Keratinocyte (primary cell): ENCODE results near the gene CTCF. TPM values are rescaled to one million over a fixed set of nuclear protein-coding genes. Genes with fewer than 3 reads are reported as not detected.

Experiments used
- DNase-seq: peaks from one replicate; pipeline ENCODE4 v3.0.0-alpha.2; 2011; ENCODE audit warnings: low read depth, missing footprints, low spot score
- FAIRE-seq: peaks from 2 replicates; lab custom pipeline; 2011; peaks lifted over from hg19 to GRCh38; lab: Jason Lieb, UNC
- H2AFZ ChIP-seq: 2 replicates; pipeline ENCODE4 v1.6.0; 2012; ENCODE audit warnings: low read length, control low read depth, inconsistent platforms; ENCODE audit not compliant: control insufficient read depth
- H3K27ac ChIP-seq: 2 replicates; pipeline ENCODE4 v1.5.1; 2011; ENCODE audit warnings: low read length; ENCODE audit not compliant: control insufficient read depth, insufficient read depth
- H3K27me3 ChIP-seq: 3 replicates; pipeline ENCODE4 v1.6.0; 2011; ENCODE audit warnings: low read length; ENCODE audit not compliant: control insufficient read depth, insufficient read depth; ENCODE audit errors: extremely low read depth
- H3K36me3 ChIP-seq, 2 experiments: 2 replicates in 1 of 2; 3 replicates in 1 of 2; pipeline ENCODE4 v1.5.1; 2011; ENCODE audit warnings: low read length in 2 of 2, mild to moderate bottlenecking in 1 of 2; ENCODE audit not compliant: control insufficient read depth in 2 of 2, insufficient read depth in 2 of 2; ENCODE audit errors: extremely low read depth in 1 of 2
- H3K4me1 ChIP-seq: 3 replicates; pipeline ENCODE4 v1.5.1; 2011; ENCODE audit warnings: low read length; ENCODE audit not compliant: control insufficient read depth, insufficient read depth; ENCODE audit errors: extremely low read depth
- H3K4me2 ChIP-seq: 3 replicates; pipeline ENCODE4 v1.6.0; 2011; ENCODE audit warnings: low read depth, low read length; ENCODE audit not compliant: control insufficient read depth, insufficient read depth; ENCODE audit errors: extremely low read depth
- H3K4me3 ChIP-seq, 3 experiments: fragments of 200-600 bp in 1 of 3; sonication (generic) in 1 of 3; 2 replicates in 2 of 3; 3 replicates in 1 of 3; pipeline ENCODE4 v1.5.1; 2011 to 2016; ENCODE audit warnings: low read length in 3 of 3, mild to moderate bottlenecking in 3 of 3, control low read depth in 2 of 3, inconsistent platforms in 1 of 3, low read depth in 1 of 3, mixed read lengths in 1 of 3, mixed run types in 1 of 3, moderate library complexity in 1 of 3; ENCODE audit not compliant: control insufficient read depth in 2 of 3, insufficient read depth in 2 of 3; ENCODE audit errors: extremely low read depth in 1 of 3
- H3K79me2 ChIP-seq: 2 replicates; pipeline ENCODE4 v1.6.0; 2012; ENCODE audit warnings: low read length; ENCODE audit not compliant: control insufficient read depth, insufficient read depth
- H3K9ac ChIP-seq: 3 replicates; pipeline ENCODE4 v1.6.0; 2011; ENCODE audit warnings: low read length; ENCODE audit not compliant: control insufficient read depth, insufficient read depth; ENCODE audit errors: extremely low read depth
- H3K9me1 ChIP-seq: 3 replicates; pipeline ENCODE4 v1.6.0; 2011; ENCODE audit warnings: low read length; ENCODE audit not compliant: control insufficient read depth, insufficient read depth; ENCODE audit errors: extremely low read depth
- H3K9me3 ChIP-seq: 2 replicates; pipeline ENCODE4 v1.5.1; 2012; ENCODE audit warnings: low read depth, low read length; ENCODE audit not compliant: control insufficient read depth
- H4K20me1 ChIP-seq: 3 replicates; pipeline ENCODE4 v1.6.0; 2011; ENCODE audit warnings: low read length; ENCODE audit not compliant: control insufficient read depth, insufficient read depth; ENCODE audit errors: extremely low read depth
- EZH2 ChIP-seq: IDR thresholded peaks from one replicate; pipeline ENCODE4 v1.6.1; 2012; ENCODE audit warnings: inconsistent platforms, mild to moderate bottlenecking, low read length, moderate library complexity
- dilution Hi-C: fragments of 300-500 bp; cut with MboI; formaldehyde crosslinking; loops from one replicate; pipeline ENCODE4 v1.7.0; 2020; ENCODE audit warnings: low sequenced_read_pairs; ENCODE audit not compliant: extremely low pct_ligation_motif_present
- polyA plus RNA-seq, 5 experiments: library from polyadenylated mRNA; depleted of rRNA in 3 of 5; stranded (reverse) in 3 of 5; stranded (forward) in 1 of 5; unstranded in 1 of 5; fragments of >200 nt; gene quantifications; 1 replicate in 1 of 5; 2 replicates in 3 of 5; 3 replicates in 1 of 5; pipeline versions ENCODE4 v1.2.1 to v1.2.3, GENCODE V29; 2011 to 2012; ENCODE audit warnings: missing spikeins in 2 of 5, low read depth in 1 of 5, low replicate concordance in 1 of 5
- TF ChIP-seq, protein P1 (sequence below), 3 experiments: IDR thresholded peaks in 1 of 3; conservative IDR thresholded peaks in 1 of 3; optimal IDR thresholded peaks in 1 of 3; 2 replicates in 2 of 3; 3 replicates in 1 of 3; pipeline versions ENCODE3 to v1.5.1; 2011; ENCODE audit warnings: low read length in 3 of 3, mild to moderate bottlenecking in 3 of 3, moderate library complexity in 2 of 3, control low read depth in 1 of 3, inconsistent platforms in 1 of 3; ENCODE audit not compliant: insufficient read depth in 2 of 3; ENCODE audit errors: extremely low read depth in 1 of 3

The CTCF gene
- polyA plus RNA-seq, 1 donor (not counting 4 experiments of a cell fraction or from before 2014, with no cell fraction given) = 21.4 TPM

DNA sequence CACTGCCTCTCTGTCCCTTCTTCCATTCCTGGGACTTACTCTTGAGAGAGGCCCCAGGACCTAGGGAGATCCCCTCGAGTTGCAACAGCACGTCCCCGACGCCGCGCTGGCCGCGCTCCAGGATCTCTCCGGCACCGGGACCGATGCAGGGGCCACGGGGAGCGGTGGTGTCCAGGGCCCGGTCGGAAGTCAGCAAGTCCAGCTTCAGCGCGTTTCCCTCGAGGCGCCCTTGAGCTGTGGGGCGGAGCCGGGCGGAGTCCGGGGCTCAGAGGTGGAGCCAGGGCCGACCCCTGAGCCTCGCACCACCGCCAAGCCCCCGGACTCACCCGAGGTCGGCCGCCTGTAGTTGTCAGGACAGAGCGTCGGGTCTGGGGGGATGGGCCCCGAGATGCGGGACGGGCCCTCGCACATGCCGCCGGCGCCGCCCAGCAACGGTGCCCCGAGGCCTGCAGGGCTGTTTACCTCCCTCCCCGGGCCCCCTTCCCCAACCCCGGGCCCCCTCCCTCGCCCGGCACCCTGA, 103.8 kb downstream of the CTCF start:
- DNase-seq (no peak), FAIRE-seq (no peak)
- H2AFZ ChIP-seq = peak overlapping the region; percentile 34
- H3K27ac ChIP-seq = no peak overlapping the region
- H3K4me2 ChIP-seq = peak overlapping the region; percentile 85
- peaks cover 1 to 5% of the 10 kb centered on the region in 2 experiments for H3K36me3 ChIP-seq
- peaks cover 12% of the 10 kb centered on the region for H3K4me1 ChIP-seq
- dilution Hi-C loops = no loop called here
- peak overlapping the region; percentile 45 for H3K9ac ChIP-seq
- no peaks in the 10 kb centered on the region for H3K9me1 ChIP-seq
- no peaks in the 10 kb centered on the region for H3K79me2 ChIP-seq
- H4K20me1 ChIP-seq = no peaks in the 10 kb centered on the region
- H3K4me3 ChIP-seq = peak overlapping the region; percentile 46 to 79 (median 60)
- TF ChIP-seq, protein P1, sequence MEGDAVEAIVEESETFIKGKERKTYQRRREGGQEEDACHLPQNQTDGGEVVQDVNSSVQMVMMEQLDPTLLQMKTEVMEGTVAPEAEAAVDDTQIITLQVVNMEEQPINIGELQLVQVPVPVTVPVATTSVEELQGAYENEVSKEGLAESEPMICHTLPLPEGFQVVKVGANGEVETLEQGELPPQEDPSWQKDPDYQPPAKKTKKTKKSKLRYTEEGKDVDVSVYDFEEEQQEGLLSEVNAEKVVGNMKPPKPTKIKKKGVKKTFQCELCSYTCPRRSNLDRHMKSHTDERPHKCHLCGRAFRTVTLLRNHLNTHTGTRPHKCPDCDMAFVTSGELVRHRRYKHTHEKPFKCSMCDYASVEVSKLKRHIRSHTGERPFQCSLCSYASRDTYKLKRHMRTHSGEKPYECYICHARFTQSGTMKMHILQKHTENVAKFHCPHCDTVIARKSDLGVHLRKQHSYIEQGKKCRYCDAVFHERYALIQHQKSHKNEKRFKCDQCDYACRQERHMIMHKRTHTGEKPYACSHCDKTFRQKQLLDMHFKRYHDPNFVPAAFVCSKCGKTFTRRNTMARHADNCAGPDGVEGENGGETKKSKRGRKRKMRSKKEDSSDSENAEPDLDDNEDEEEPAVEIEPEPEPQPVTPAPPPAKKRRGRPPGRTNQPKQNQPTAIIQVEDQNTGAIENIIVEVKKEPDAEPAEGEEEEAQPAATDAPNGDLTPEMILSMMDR (optimal IDR thresholded peaks at IDR 0.05 in 1 of 3, IDR thresholded peaks at IDR 0.05 in 1 of 3, conservative IDR thresholded peaks at IDR 0.05 in 1 of 3; ENCODE audit: extremely low read depth in 1 of 3, insufficient read depth in 2 of 3, low read length in 3 of 3) = no peak
- no peak for TF ChIP-seq EZH2
- H3K9me3 ChIP-seq = no peaks in the 10 kb centered on the region
- no peaks in the 10 kb centered on the region for H3K27me3 ChIP-seq

DNA sequence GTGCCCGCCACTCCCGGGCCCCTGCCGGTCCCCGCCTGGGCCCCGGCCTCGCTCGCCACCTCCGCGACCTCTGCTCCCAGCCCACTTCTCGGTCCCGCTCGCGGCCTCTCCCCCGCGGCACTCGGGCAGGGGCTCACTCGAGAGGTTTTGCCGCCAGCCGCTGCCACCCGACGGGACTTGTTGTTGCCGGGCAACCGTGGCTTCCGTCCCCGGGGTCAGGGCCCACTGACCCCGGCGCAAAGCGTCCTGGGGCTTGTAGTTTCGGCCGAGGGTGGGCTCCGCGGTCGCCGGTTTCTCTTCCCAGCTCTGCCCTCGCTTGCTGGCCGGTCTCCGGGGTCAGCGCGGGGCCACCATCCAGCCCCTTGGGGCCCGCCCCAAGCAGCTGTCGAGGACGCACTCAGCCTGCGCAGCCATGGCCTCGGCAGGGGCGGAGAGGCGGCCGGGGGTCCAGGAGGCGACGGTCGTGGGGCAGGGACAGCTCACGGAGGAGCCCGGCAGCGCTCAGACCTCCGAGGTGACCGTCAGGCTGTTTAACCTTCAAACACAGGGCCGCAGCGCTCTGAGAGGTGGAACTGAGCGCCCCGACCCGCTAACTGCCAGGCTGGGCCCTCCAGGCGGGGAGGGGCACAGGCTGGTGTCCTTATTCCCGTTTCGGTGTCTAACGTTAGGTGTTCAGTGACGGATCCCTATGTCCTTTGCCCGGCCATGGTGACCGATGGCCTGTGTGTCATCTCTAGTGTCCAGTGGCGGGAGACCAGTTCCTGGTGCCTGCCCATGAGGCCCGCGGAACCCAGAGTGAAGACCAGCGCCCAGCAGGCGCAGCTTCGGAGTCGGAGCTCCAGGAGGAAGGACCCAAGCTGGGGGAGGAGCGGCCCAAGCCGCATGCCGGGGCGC, 104.5 kb downstream of the CTCF start, which contains the start of the genes C16orf86 and ENKD1:
Gene C16orf86 (plus strand): TSS at position 256 of the 894 bp plus-strand sequence. CDS start 157 bp downstream, at position 413.
Gene ENKD1 (minus strand): TSS at position 192 of the 894 bp plus-strand sequence. CDS start 308 bp downstream, outside the sequence.
- dilution Hi-C loops = no loop called here
- FAIRE-seq (no peak), DNase-seq (no peak)
- Histone ChIP-seq H3K9ac (peak within 1 kb of the TSS; percentile 57), H3K4me3 (peak within 1 kb of the TSS; percentile 46 to 79 (median 60)), H3K27ac (no peak within 1 kb of the TSS), H4K20me1 (no peaks in the 10 kb centered on the region), H3K79me2 (no peaks in the 10 kb centered on the region), H3K9me1 (no peaks in the 10 kb centered on the region), H3K27me3 (no peaks in the 10 kb centered on the region), H3K9me3 (no peaks in the 10 kb centered on the region), H2AFZ (peak within 1 kb of the TSS; percentile 71), H3K4me1 (peaks cover 10% of the 10 kb centered on the region), H3K36me3 (peaks cover 1 to 5% of the 10 kb centered on the region in 2 experiments), H3K4me2 (peak within 1 kb of the TSS; percentile 85)
- no peak for TF ChIP-seq EZH2
- TF ChIP-seq, protein P1 (optimal IDR thresholded peaks at IDR 0.05 in 1 of 3, IDR thresholded peaks at IDR 0.05 in 1 of 3, conservative IDR thresholded peaks at IDR 0.05 in 1 of 3; ENCODE audit: extremely low read depth in 1 of 3, insufficient read depth in 2 of 3, low read length in 3 of 3) = no peak
